SK-N-SH (cell line): ENCODE results near the gene PRPF18. TPM values are rescaled to one million over a fixed set of nuclear protein-coding genes. Genes with fewer than 3 reads are reported as not detected.

Experiments used
- CTCF ChIA-PET: fragments of 300-600, 350-600 bp; formaldehyde crosslinking; extraction: SDS; loops from one replicate; lab custom pipeline; 2021; lab: Yijun Ruan, JAX
- POLR2A ChIA-PET: fragments of 350-600 bp; sonication (Branson Sonifier 250); formaldehyde crosslinking; extraction: SDS; loops from one replicate; lab custom pipeline; 2020; ENCODE audit warnings: antibody characterized with exemption, inconsistent platforms; lab: Yijun Ruan, JAX
- DNase-seq: peaks from one replicate; pipeline ENCODE4 v3.0.0; 2012
- H2AFZ ChIP-seq: fragments of 200-600 bp; sonication (generic); 2 replicates; pipeline ENCODE4 v1.8.1; 2016; ENCODE audit warnings: antibody characterized with exemption, mild to moderate bottlenecking, low read depth
- H3F3A ChIP-seq: fragments of 200-600 bp; sonication (generic); replicated peaks from 2 replicates; pipeline ENCODE3; 2016; ENCODE audit warnings: antibody characterized with exemption, mild to moderate bottlenecking; ENCODE audit not compliant: insufficient read depth
- H3K27ac ChIP-seq, 2 experiments: fragments of 200-500 bp in 1 of 2; fragments of 200-600 bp in 1 of 2; sonication (Bioruptor generic) in 1 of 2; sonication (generic), shearing (Covaris generic) in 1 of 2; 2 replicates each; pipeline versions ENCODE4 v1.5.1 to v1.6.1; 2014 to 2016; ENCODE audit warnings: low read depth in 2 of 2, inconsistent platforms in 1 of 2, low read length in 1 of 2, mild to moderate bottlenecking in 1 of 2, mixed read lengths in 1 of 2
- H3K27me3 ChIP-seq: fragments of 200-600 bp; sonication (generic), shearing (Covaris generic); 2 replicates; pipeline ENCODE4 v1.6.1; 2016; ENCODE audit warnings: mixed run types; ENCODE audit not compliant: insufficient read depth
- H3K36me3 ChIP-seq, 2 experiments: fragments of 200-500 bp in 1 of 2; fragments of 200-600 bp in 1 of 2; sonication (Bioruptor generic) in 1 of 2; sonication (generic) in 1 of 2; replicated peaks in 1 of 2; 2 replicates each; pipeline versions ENCODE3 to v1.5.1; 2014 to 2016; ENCODE audit warnings: low read length in 1 of 2, mild to moderate bottlenecking in 1 of 2; ENCODE audit not compliant: insufficient read depth in 2 of 2, control insufficient read depth in 1 of 2
- H3K4me1 ChIP-seq, 2 experiments: fragments of 200-500 bp in 1 of 2; fragments of 200-600 bp in 1 of 2; sonication (Bioruptor generic) in 1 of 2; sonication (generic), shearing (Covaris generic) in 1 of 2; 2 replicates each; pipeline versions ENCODE4 v1.5.1 to v1.6.1; 2014 to 2016; ENCODE audit warnings: low read depth in 1 of 2, low read length in 1 of 2, mixed run types in 1 of 2; ENCODE audit not compliant: insufficient read depth in 2 of 2, control insufficient read depth in 1 of 2
- H3K4me2 ChIP-seq: fragments of 200-600 bp; sonication (generic), shearing (Covaris generic); 2 replicates; pipeline ENCODE4 v1.6.1; 2017; ENCODE audit warnings: mixed run types
- H3K4me3 ChIP-seq, 2 experiments: fragments of 200-500 bp in 1 of 2; fragments of 200-600 bp in 1 of 2; sonication (Bioruptor generic) in 1 of 2; sonication (generic), shearing (Covaris generic) in 1 of 2; 2 replicates each; pipeline versions ENCODE4 v1.5.1 to v1.8.1; 2014 to 2016; ENCODE audit warnings: low read depth in 2 of 2, inconsistent platforms in 1 of 2, low read length in 1 of 2, mild to moderate bottlenecking in 1 of 2, mixed read lengths in 1 of 2, moderate library complexity in 1 of 2
- H3K79me2 ChIP-seq: fragments of 200-600 bp; sonication (generic); 2 replicates; pipeline ENCODE4 v1.8.1; 2017; ENCODE audit warnings: mild to moderate bottlenecking; ENCODE audit not compliant: insufficient read depth
- H3K9ac ChIP-seq: fragments of 200-600 bp; sonication (generic); 2 replicates; pipeline ENCODE4 v1.6.1; 2017; ENCODE audit warnings: mixed run types
- H3K9me2 ChIP-seq: fragments of 200-600 bp; sonication (generic); 2 replicates; pipeline ENCODE4 v1.6.1; 2017; ENCODE audit warnings: mixed run types
- H3K9me3 ChIP-seq: fragments of 200-600 bp; sonication (generic); 2 replicates; pipeline ENCODE4 v1.6.1; 2017; ENCODE audit warnings: mixed run types, mild to moderate bottlenecking, moderate library complexity
- H4K20me1 ChIP-seq: fragments of 200-600 bp; sonication (generic); 2 replicates; pipeline ENCODE4 v1.6.1; 2017; ENCODE audit warnings: mild to moderate bottlenecking, mixed run types; ENCODE audit not compliant: insufficient read depth
- CHD2 ChIP-seq: fragments of 150-350 bp; IDR thresholded peaks from 2 replicates; pipeline ENCODE4 v1.6.1; 2018; ENCODE audit warnings: low read length; ENCODE audit not compliant: partially characterized antibody
- ELF1 ChIP-seq: IDR thresholded peaks from 2 replicates; pipeline ENCODE4 v1.4.0; 2012
- EZH2phosphoT487 ChIP-seq: fragments of 200-600 bp; sonication (generic); IDR thresholded peaks from 2 replicates; pipeline ENCODE4 v1.6.1; 2017; ENCODE audit warnings: low read depth, mixed run types, mild to moderate bottlenecking, antibody characterized with exemption, moderate library complexity, borderline replicate concordance
- FOXJ3 ChIP-seq: sonication (generic); formaldehyde crosslinking; IDR thresholded peaks from 2 replicates; pipeline ENCODE4 v1.5.1; 2020; ENCODE audit warnings: mild to moderate bottlenecking, missing genetic modification reagents
- GATA2 ChIP-seq: sonication (generic); formaldehyde crosslinking; IDR thresholded peaks from 2 replicates; pipeline ENCODE4 v1.5.0; 2020; ENCODE audit warnings: mild to moderate bottlenecking, missing genetic modification reagents
- MEF2A ChIP-seq: IDR thresholded peaks from 2 replicates; pipeline ENCODE4 v1.4.0; 2012; ENCODE audit warnings: low read depth, borderline replicate concordance
- NFIC ChIP-seq: IDR thresholded peaks from 2 replicates; pipeline ENCODE4 v1.4.0; 2012; ENCODE audit warnings: borderline replicate concordance
- NRF1 ChIP-seq: IDR thresholded peaks from 2 replicates; pipeline ENCODE4 v1.6.1; 2012; ENCODE audit warnings: low read depth, mild to moderate bottlenecking, low read length
- POLR2AphosphoS5 ChIP-seq: IDR thresholded peaks from 2 replicates; pipeline ENCODE4 v1.6.1; 2012; ENCODE audit warnings: low read depth, low read length
- RAD21 ChIP-seq: IDR thresholded peaks from 2 replicates; pipeline ENCODE4 v1.6.1; 2012; ENCODE audit warnings: mild to moderate bottlenecking, low read length
- RCOR1 ChIP-seq: fragments of 150-350 bp; IDR thresholded peaks from 2 replicates; pipeline ENCODE4 v1.6.1; 2017; ENCODE audit warnings: antibody characterized with exemption, low read length
- SIN3A ChIP-seq: IDR thresholded peaks from 2 replicates; pipeline ENCODE4 v1.6.1; 2012; ENCODE audit warnings: low read depth, mild to moderate bottlenecking, low read length, moderate library complexity, borderline replicate concordance
- SMC3 ChIP-seq: IDR thresholded peaks from 2 replicates; pipeline ENCODE4 v1.6.1; 2012; ENCODE audit warnings: low read depth, low read length, improper control_type of control experiment
- TAF1 ChIP-seq: IDR thresholded peaks from 2 replicates; pipeline ENCODE4 v1.6.1; 2012; ENCODE audit warnings: low read depth, mild to moderate bottlenecking, low read length, moderate library complexity, borderline replicate concordance
- TCF12 ChIP-seq: IDR thresholded peaks from 2 replicates; pipeline ENCODE4 v1.4.0; 2012
- YY1 ChIP-seq: IDR thresholded peaks from 2 replicates; pipeline ENCODE4 v1.4.0; 2012; ENCODE audit warnings: low read depth, mild to moderate bottlenecking
- WGBS: methylation state at CpG from one replicate; pipeline ENCODE4 v1.1.6; 2017; ENCODE audit warnings: low lambda C conversion rate; 5-methylcytosine and 5-hydroxymethylcytosine counted together
- polyA plus RNA-seq, 3 experiments: library from polyadenylated mRNA; depleted of rRNA; stranded (reverse); fragments of >200 nt; gene quantifications; 2 replicates each; pipeline ENCODE4 v1.2.3, GENCODE V29; 2012
- TF ChIP-seq, protein P1 (sequence below): fragments of 200-600 bp; sonication (generic); IDR thresholded peaks from 2 replicates; pipeline ENCODE4 v1.6.1; 2017; ENCODE audit warnings: antibody characterized with exemption, mild to moderate bottlenecking, moderate library complexity
- TF ChIP-seq, protein P2 (sequence below): IDR thresholded peaks from 2 replicates; pipeline ENCODE4 v1.4.0; 2012; ENCODE audit warnings: low read depth

PRPF18 gene
- polyA plus RNA-seq, 1 of the 3 experiments (the other 2 are of a cell fraction), result 12.1 TPM

DNA sequence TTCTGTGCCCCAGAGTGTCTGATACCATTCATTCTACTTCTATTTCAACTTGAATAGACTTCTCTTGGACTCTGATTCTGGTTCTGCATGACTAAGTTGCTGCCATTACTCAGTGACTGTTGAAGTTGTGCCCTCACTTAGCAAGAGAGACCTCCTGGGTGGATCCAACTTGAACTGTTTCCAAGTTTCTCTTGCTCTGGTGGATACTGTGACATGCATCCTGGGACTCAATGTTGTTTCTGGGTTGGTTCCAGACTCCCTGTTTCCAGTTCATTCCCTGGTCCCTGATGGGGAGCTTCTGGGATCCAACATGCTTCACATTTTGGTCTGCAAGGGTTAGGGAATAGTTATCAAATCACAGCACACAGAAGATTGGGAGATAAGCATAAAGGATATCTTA is 26.2 kb upstream of the PRPF18 start:
- H3K27me3 ChIP-seq, result no peaks in the 10 kb centered on the region; the same call in 1 of the 2 replicates
- H3K9ac ChIP-seq, result no peak overlapping the region
- no peak overlapping the region for H3K4me3 ChIP-seq
- no peaks in the 10 kb centered on the region for H3K79me2 ChIP-seq
- H3F3A ChIP-seq, result no peaks in the 10 kb centered on the region
- H3K4me1 ChIP-seq, result 0 out of 4 replicates have a peak, but pooled peaks cover 0 to 4% of the 10 kb centered on the region in 2 experiments
- H3K27ac ChIP-seq, result no peak overlapping the region
- H2AFZ ChIP-seq, result no peak overlapping the region
- no peak for DNase-seq
- H3K36me3 ChIP-seq, result no peaks in the 10 kb centered on the region
- TF ChIP-seq RAD21 (no peak), TAF1 (no peak), SIN3A (no peak), NFIC (no peak), YY1 (no peak), NRF1 (no peak), SMC3 (no peak), FOXJ3 (CRISPR knock-in tag) (no peak), ELF1 (no peak)
- TF ChIP-seq, protein P1, sequence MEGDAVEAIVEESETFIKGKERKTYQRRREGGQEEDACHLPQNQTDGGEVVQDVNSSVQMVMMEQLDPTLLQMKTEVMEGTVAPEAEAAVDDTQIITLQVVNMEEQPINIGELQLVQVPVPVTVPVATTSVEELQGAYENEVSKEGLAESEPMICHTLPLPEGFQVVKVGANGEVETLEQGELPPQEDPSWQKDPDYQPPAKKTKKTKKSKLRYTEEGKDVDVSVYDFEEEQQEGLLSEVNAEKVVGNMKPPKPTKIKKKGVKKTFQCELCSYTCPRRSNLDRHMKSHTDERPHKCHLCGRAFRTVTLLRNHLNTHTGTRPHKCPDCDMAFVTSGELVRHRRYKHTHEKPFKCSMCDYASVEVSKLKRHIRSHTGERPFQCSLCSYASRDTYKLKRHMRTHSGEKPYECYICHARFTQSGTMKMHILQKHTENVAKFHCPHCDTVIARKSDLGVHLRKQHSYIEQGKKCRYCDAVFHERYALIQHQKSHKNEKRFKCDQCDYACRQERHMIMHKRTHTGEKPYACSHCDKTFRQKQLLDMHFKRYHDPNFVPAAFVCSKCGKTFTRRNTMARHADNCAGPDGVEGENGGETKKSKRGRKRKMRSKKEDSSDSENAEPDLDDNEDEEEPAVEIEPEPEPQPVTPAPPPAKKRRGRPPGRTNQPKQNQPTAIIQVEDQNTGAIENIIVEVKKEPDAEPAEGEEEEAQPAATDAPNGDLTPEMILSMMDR, result no peak
- TF ChIP-seq, protein P2, sequence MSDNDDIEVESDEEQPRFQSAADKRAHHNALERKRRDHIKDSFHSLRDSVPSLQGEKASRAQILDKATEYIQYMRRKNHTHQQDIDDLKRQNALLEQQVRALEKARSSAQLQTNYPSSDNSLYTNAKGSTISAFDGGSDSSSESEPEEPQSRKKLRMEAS, result no peak
- TF ChIP-seq, all 33 proteins: peak for 0
- no peaks in the 10 kb centered on the region for H3K9me3 ChIP-seq
- POLR2A ChIA-PET, result no interaction called here
- CTCF ChIA-PET, result no interaction called here
- no peaks in the 10 kb centered on the region for H3K9me2 ChIP-seq
- no peak overlapping the region for H3K4me2 ChIP-seq
- H4K20me1 ChIP-seq, result no peaks in the 10 kb centered on the region

DNA sequence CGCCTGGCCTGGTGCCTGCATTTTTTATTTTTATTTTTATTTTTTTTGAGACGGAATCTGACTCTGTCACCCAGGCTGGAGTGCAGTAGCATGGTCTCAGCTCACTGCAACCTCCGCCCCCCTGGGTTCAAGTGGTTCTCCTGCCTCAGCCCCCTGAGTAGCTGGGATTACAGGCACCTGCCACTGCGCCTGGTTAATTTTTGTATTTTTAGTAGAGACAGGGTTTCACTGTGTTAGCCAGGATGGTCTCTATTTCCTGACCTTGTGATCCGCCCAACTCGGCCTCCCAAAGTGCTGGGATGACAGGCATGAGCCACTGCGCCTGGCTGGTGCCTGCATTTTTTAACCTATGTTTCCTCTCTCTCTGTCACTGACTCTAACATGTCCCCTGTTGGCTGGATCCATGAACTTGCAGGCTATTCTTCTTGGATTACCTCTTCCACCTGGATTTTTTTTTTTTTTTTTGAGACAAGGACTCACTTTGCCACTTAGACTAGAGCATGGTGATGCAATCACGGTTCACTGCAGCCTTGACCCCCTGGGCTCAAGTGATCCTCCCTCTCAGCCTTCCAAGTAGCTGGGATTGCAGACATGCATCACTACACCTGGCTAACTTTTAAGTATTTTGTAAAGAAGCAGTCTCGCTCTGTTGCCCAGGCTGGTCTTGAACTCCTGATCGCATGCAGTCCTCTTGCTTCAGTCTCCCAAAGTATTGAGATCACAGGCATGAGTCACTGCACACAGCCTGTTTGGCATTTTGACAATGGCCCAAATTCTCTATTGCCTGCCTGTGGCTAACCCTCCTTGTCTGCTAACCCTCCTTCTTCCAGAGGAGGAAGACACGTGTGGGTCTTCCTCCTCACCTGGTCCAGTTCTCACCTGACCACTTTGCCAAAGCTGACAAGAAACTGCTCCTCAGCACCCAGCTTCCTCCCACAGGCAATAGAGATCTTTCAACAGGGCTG is 23.0 kb upstream of the PRPF18 start:
- Histone ChIP-seq H2AFZ (no peak overlapping the region), H3K4me2 (no peak overlapping the region), H3K9me3 (no peaks in the 10 kb centered on the region), H3K27me3 (no peaks in the 10 kb centered on the region; the same call in 1 of the 2 replicates), H3K4me1 (0 out of 4 replicates have a peak, but pooled peaks cover 0 to 4% of the 10 kb centered on the region in 2 experiments), H3K27ac (no peak overlapping the region), H3K9me2 (no peaks in the 10 kb centered on the region), H3K36me3 (no peaks in the 10 kb centered on the region), H3K79me2 (no peaks in the 10 kb centered on the region), H3F3A (no peaks in the 10 kb centered on the region), H3K4me3 (no peak overlapping the region), H4K20me1 (no peaks in the 10 kb centered on the region), H3K9ac (no peak overlapping the region)
- ChIA-PET POLR2A (no interaction called here), CTCF (interaction anchor here (1.1 kb wide), 1 partner anchor 27 kb away, joined by 4 read pairs; no protein-coding TSS in a partner anchor)
- DNase-seq, result no peak
- TF ChIP-seq YY1, result no peak
- no peak for TF ChIP-seq CHD2
- no peak for TF ChIP-seq ELF1
- TF ChIP-seq FOXJ3 (CRISPR knock-in tag), result no peak
- TF ChIP-seq SIN3A, result no peak
- no peak for TF ChIP-seq POLR2AphosphoS5
- TF ChIP-seq MEF2A, result no peak
- TF ChIP-seq GATA2 (CRISPR knock-in tag), result no peak
- TF ChIP-seq EZH2phosphoT487, result no peak
- no peak for TF ChIP-seq RCOR1
- TF ChIP-seq, protein P1, result no peak
- no peak for TF ChIP-seq RAD21
- TF ChIP-seq TCF12, result no peak
- WGBS, result 65% methylated on average over 11 of the region's 11 CpGs
